GM23338 (cell line): ENCODE results near the gene TGFBI. TPM values are rescaled to one million over a fixed set of nuclear protein-coding genes. Genes with fewer than 3 reads are reported as not detected.

ENCODE experiments used
- ATAC-seq: fragments of 200-7000 bp; cut with Tn5 transposase; 3 replicates; pipeline ENCODE4 v1.9.1; 2020
- DNase-seq: peaks from one replicate; pipeline ENCODE4 v3.0.0-alpha.2; 2015; ENCODE audit warnings: low spot score
- H2AFZ ChIP-seq: fragments of 200-600 bp; sonication (generic); 2 replicates; pipeline ENCODE4 v1.8.0; 2016; ENCODE audit warnings: antibody characterized with exemption, mild to moderate bottlenecking, moderate library complexity
- H3F3A ChIP-seq: fragments of 200-600 bp; sonication (generic); replicated peaks from 2 replicates; pipeline ENCODE4 v1.8.0; 2017; ENCODE audit warnings: antibody characterized with exemption, mixed run types, low read depth
- H3K27ac ChIP-seq: fragments of 200-600 bp; sonication (generic); 2 replicates; pipeline ENCODE4 v1.6.1; 2016; ENCODE audit warnings: low read depth
- H3K27me3 ChIP-seq: fragments of 200-600 bp; sonication (generic); 2 replicates; pipeline ENCODE4 v1.8.0; 2016; ENCODE audit warnings: mild to moderate bottlenecking, mixed run types, moderate library complexity; ENCODE audit not compliant: insufficient read depth
- H3K36me3 ChIP-seq: fragments of 200-600 bp; sonication (generic); 2 replicates; pipeline ENCODE4 v1.8.0; 2016; ENCODE audit warnings: mild to moderate bottlenecking; ENCODE audit not compliant: insufficient read depth
- H3K4me1 ChIP-seq: fragments of 200-600 bp; sonication (generic); 2 replicates; pipeline ENCODE4 v1.8.0; 2016; ENCODE audit warnings: mild to moderate bottlenecking, moderate library complexity; ENCODE audit not compliant: insufficient read depth
- H3K4me2 ChIP-seq: fragments of 200-600 bp; sonication (generic); 2 replicates; pipeline ENCODE4 v1.7.1; 2017; ENCODE audit warnings: mixed run types
- H3K4me3 ChIP-seq: fragments of 200-600 bp; sonication (generic); 2 replicates; pipeline ENCODE4 v1.6.1; 2016; ENCODE audit warnings: mixed run types
- H3K79me2 ChIP-seq: fragments of 200-600 bp; sonication (generic); replicated peaks from 2 replicates; pipeline ENCODE4 v1.8.0; 2017; ENCODE audit warnings: mild to moderate bottlenecking; ENCODE audit not compliant: insufficient read depth
- H3K9me2 ChIP-seq: fragments of 200-600 bp; sonication (generic); 2 replicates; pipeline ENCODE4 v1.8.0; 2017; ENCODE audit not compliant: insufficient read depth
- H4K20me1 ChIP-seq: fragments of 200-600 bp; sonication (generic); replicated peaks from 2 replicates; pipeline ENCODE4 v1.8.0; 2017; ENCODE audit warnings: mild to moderate bottlenecking; ENCODE audit not compliant: insufficient read depth
- H3K27ac Mint-ChIP-seq: 2 replicates; pipeline ENCODE4 v1.8.0; 2020; ENCODE audit warnings: inconsistent platforms, mild to moderate bottlenecking, moderate library complexity, mixed read lengths
- H3K27me3 Mint-ChIP-seq: 3 replicates; pipeline ENCODE4 v1.8.0; 2022; ENCODE audit warnings: low read depth, mild to moderate bottlenecking, moderate library complexity, mixed read lengths, inconsistent platforms; ENCODE audit not compliant: insufficient read depth, poor library complexity
- H3K36me3 Mint-ChIP-seq: 3 replicates; pipeline ENCODE4 v1.8.0; 2021; ENCODE audit warnings: low read depth, mild to moderate bottlenecking, inconsistent platforms, moderate library complexity, mixed read lengths
- H3K4me1 Mint-ChIP-seq: 3 replicates; pipeline ENCODE4 v1.8.0; 2020; ENCODE audit warnings: mild to moderate bottlenecking, inconsistent platforms, mixed read lengths
- H3K4me3 Mint-ChIP-seq: 3 replicates; pipeline ENCODE4 v1.8.0; 2021; ENCODE audit warnings: moderate library complexity, mild to moderate bottlenecking, inconsistent platforms, mixed read lengths
- H3K9me3 Mint-ChIP-seq: 3 replicates; pipeline ENCODE4 v1.8.0; 2020; ENCODE audit warnings: moderate library complexity, mild to moderate bottlenecking, inconsistent platforms, mixed read lengths
- CREB1 ChIP-seq: fragments of 250-450 bp; sonication (Bioruptor Pico); IDR thresholded peaks from 2 replicates; pipeline ENCODE4 v1.5.0; 2020; ENCODE audit warnings: low read depth, mild to moderate bottlenecking, moderate library complexity
- EZH2 ChIP-seq: fragments of 200-600 bp; sonication (generic); IDR thresholded peaks from one replicate; pipeline ENCODE4 v1.8.0; 2017; ENCODE audit warnings: antibody characterized with exemption, mild to moderate bottlenecking, low read depth; ENCODE audit not compliant: unreplicated experiment
- EZH2phosphoT487 ChIP-seq: fragments of 200-600 bp; sonication (generic); IDR thresholded peaks from one replicate; pipeline ENCODE4 v1.8.1; 2018; ENCODE audit warnings: antibody characterized with exemption; ENCODE audit not compliant: unreplicated experiment
- JUNB ChIP-seq: IDR thresholded peaks from one replicate; pipeline ENCODE4 v1.6.1; 2016; ENCODE audit warnings: antibody characterized with exemption; ENCODE audit not compliant: unreplicated experiment
- NANOG ChIP-seq: IDR thresholded peaks from 2 replicates; pipeline ENCODE4 v1.6.1; 2016; ENCODE audit warnings: antibody characterized with exemption, borderline replicate concordance
- POLR2AphosphoS5 ChIP-seq: IDR thresholded peaks from 2 replicates; pipeline ENCODE4 v1.6.1; 2016; ENCODE audit warnings: antibody characterized with exemption, low read depth
- STAT1 ChIP-seq: IDR thresholded peaks from one replicate; pipeline ENCODE4 v1.6.1; 2016; ENCODE audit warnings: antibody characterized with exemption; ENCODE audit not compliant: unreplicated experiment
- ZNF114 ChIP-seq: fragments of 250-450 bp; sonication (Bioruptor Pico); IDR thresholded peaks from 2 replicates; pipeline ENCODE4 v1.5.0; 2020; ENCODE audit warnings: mild to moderate bottlenecking, moderate library complexity
- ZNF331 ChIP-seq: fragments of 250-450 bp; sonication (Bioruptor Pico); IDR thresholded peaks from 2 replicates; pipeline ENCODE4 v1.5.0; 2020; ENCODE audit warnings: low read depth, mild to moderate bottlenecking, moderate library complexity
- polyA plus RNA-seq: library from polyadenylated mRNA; unstranded; fragments of >200 nt; fragmentation: Nextera tagmentation; extraction: Ambion mirVana; gene quantifications from 2 replicates; pipeline ENCODE4 v1.2.1, GENCODE V29; 2016
- total RNA-seq: library from RNA; depleted of rRNA; stranded (reverse); fragments of >200 nt; shearing (Covaris generic); gene quantifications from 2 replicates; pipeline ENCODE4 v1.2.3, GENCODE V29; 2014
- TF ChIP-seq, protein P1 (sequence below): IDR thresholded peaks from one replicate; pipeline ENCODE4 v1.6.1; 2018; ENCODE audit warnings: antibody characterized with exemption; ENCODE audit not compliant: unreplicated experiment
- TF ChIP-seq, protein P2 (sequence below): fragments of 250-450 bp; sonication (Bioruptor Pico); IDR thresholded peaks from 2 replicates; pipeline ENCODE4 v1.5.0; 2020; ENCODE audit warnings: mild to moderate bottlenecking, moderate library complexity
- TF ChIP-seq, protein P3 (sequence below), 2 experiments: fragments of 200-600 bp in 1 of 2; sonication (generic) in 1 of 2; conservative IDR thresholded peaks; 2 replicates each; pipeline versions ENCODE4 v1.5.1 to v1.6.1; 2016 to 2017; ENCODE audit warnings: antibody characterized with exemption in 2 of 2, low read depth in 2 of 2, mild to moderate bottlenecking in 2 of 2, moderate library complexity in 1 of 2
- TF ChIP-seq, protein P4 (sequence below): IDR thresholded peaks from 2 replicates; pipeline ENCODE4 v1.6.1; 2016; ENCODE audit warnings: antibody characterized with exemption

Gene TGFBI
- total and polyA plus RNA-seq, 2 experiments from 2014 or later = 8.9 to 9.4 TPM

DNA sequence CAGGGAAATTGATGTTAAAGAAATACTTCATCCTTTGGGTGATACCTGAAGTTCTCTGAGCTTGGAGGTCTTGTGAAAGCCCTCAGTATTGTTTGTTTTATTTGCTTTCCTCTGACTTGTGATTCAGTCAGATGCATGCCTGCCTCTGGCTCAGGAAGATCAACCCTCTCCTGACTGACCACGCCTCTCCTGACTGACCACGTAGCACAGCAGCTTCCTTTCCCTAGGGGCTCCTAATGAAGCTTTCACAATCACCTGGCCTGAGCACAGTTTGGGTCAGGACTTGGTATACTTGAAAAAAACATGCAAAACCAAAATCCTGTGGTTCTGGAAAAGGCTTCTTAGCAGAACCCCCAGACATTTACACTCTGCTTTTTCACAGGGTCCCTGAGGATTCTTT is 3.8 kb downstream of the TGFBI start (continued):
- no peak for TF ChIP-seq CREB1
- TF ChIP-seq NANOG = no peak
- no peak for TF ChIP-seq EZH2
- TF ChIP-seq, protein P1, sequence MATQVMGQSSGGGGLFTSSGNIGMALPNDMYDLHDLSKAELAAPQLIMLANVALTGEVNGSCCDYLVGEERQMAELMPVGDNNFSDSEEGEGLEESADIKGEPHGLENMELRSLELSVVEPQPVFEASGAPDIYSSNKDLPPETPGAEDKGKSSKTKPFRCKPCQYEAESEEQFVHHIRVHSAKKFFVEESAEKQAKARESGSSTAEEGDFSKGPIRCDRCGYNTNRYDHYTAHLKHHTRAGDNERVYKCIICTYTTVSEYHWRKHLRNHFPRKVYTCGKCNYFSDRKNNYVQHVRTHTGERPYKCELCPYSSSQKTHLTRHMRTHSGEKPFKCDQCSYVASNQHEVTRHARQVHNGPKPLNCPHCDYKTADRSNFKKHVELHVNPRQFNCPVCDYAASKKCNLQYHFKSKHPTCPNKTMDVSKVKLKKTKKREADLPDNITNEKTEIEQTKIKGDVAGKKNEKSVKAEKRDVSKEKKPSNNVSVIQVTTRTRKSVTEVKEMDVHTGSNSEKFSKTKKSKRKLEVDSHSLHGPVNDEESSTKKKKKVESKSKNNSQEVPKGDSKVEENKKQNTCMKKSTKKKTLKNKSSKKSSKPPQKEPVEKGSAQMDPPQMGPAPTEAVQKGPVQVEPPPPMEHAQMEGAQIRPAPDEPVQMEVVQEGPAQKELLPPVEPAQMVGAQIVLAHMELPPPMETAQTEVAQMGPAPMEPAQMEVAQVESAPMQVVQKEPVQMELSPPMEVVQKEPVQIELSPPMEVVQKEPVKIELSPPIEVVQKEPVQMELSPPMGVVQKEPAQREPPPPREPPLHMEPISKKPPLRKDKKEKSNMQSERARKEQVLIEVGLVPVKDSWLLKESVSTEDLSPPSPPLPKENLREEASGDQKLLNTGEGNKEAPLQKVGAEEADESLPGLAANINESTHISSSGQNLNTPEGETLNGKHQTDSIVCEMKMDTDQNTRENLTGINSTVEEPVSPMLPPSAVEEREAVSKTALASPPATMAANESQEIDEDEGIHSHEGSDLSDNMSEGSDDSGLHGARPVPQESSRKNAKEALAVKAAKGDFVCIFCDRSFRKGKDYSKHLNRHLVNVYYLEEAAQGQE = no peak
- TF ChIP-seq POLR2AphosphoS5 = no peak
- TF ChIP-seq EZH2phosphoT487 = no peak
- TF ChIP-seq ZNF114 (CRISPR knock-in tag) = no peak

DNA sequence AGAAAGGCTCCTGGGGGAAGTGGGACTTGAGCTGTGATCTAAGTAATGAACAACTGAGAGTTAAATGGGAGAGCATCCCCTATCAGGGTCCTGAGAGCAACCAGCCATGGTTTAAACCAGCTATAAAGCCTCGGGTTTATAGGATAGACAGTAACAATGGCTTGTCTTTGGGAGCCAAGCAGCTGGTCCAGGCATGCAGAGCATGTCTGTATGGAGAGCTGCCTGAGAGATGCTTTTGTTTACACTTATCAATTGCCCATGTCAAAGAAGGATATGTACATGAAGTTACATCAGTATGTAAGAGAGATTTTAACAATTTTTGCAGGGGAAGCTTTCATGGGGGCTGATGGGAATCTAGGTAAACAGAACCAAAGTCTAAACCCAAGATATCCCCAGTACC is 4.4 kb downstream of the TGFBI start:
- Histone ChIP-seq H2AFZ (no peak overlapping the region), H3K9me2 (no peaks in the 10 kb centered on the region), H3K4me1 (peaks cover 2% of the 10 kb centered on the region; the same call in 1 of the 2 replicates), H3K27ac (no peak overlapping the region), H3K79me2 (no peaks in the 10 kb centered on the region), H3K4me2 (no peak overlapping the region), H3K36me3 (no peaks in the 10 kb centered on the region; the same call in 1 of the 2 replicates), H3K27me3 (peaks cover 30% of the 10 kb centered on the region), H3F3A (no peaks in the 10 kb centered on the region), H4K20me1 (no peaks in the 10 kb centered on the region; the same call in 1 of the 2 replicates), H3K4me3 (no peak overlapping the region)
- H3K4me1 Mint-ChIP-seq = peaks cover 18% of the 10 kb centered on the region
- peaks cover 6% of the 10 kb centered on the region; the same call in 2 of the 3 replicates for H3K36me3 Mint-ChIP-seq
- H3K4me3 Mint-ChIP-seq = no peak overlapping the region
- ATAC-seq (no peak), DNase-seq (no peak)
- peaks cover 3% of the 10 kb centered on the region; the same call in 2 of the 3 replicates for H3K9me3 Mint-ChIP-seq
- H3K27me3 Mint-ChIP-seq = peaks cover 26% of the 10 kb centered on the region
- no peak overlapping the region for H3K27ac Mint-ChIP-seq
- TF ChIP-seq NANOG (no peak), EZH2 (no peak), STAT1 (no peak), ZNF114 (CRISPR knock-in tag) (no peak), JUNB (no peak), EZH2phosphoT487 (no peak), CREB1 (no peak), POLR2AphosphoS5 (no peak), ZNF331 (CRISPR knock-in tag) (no peak)
- TF ChIP-seq, protein P2, sequence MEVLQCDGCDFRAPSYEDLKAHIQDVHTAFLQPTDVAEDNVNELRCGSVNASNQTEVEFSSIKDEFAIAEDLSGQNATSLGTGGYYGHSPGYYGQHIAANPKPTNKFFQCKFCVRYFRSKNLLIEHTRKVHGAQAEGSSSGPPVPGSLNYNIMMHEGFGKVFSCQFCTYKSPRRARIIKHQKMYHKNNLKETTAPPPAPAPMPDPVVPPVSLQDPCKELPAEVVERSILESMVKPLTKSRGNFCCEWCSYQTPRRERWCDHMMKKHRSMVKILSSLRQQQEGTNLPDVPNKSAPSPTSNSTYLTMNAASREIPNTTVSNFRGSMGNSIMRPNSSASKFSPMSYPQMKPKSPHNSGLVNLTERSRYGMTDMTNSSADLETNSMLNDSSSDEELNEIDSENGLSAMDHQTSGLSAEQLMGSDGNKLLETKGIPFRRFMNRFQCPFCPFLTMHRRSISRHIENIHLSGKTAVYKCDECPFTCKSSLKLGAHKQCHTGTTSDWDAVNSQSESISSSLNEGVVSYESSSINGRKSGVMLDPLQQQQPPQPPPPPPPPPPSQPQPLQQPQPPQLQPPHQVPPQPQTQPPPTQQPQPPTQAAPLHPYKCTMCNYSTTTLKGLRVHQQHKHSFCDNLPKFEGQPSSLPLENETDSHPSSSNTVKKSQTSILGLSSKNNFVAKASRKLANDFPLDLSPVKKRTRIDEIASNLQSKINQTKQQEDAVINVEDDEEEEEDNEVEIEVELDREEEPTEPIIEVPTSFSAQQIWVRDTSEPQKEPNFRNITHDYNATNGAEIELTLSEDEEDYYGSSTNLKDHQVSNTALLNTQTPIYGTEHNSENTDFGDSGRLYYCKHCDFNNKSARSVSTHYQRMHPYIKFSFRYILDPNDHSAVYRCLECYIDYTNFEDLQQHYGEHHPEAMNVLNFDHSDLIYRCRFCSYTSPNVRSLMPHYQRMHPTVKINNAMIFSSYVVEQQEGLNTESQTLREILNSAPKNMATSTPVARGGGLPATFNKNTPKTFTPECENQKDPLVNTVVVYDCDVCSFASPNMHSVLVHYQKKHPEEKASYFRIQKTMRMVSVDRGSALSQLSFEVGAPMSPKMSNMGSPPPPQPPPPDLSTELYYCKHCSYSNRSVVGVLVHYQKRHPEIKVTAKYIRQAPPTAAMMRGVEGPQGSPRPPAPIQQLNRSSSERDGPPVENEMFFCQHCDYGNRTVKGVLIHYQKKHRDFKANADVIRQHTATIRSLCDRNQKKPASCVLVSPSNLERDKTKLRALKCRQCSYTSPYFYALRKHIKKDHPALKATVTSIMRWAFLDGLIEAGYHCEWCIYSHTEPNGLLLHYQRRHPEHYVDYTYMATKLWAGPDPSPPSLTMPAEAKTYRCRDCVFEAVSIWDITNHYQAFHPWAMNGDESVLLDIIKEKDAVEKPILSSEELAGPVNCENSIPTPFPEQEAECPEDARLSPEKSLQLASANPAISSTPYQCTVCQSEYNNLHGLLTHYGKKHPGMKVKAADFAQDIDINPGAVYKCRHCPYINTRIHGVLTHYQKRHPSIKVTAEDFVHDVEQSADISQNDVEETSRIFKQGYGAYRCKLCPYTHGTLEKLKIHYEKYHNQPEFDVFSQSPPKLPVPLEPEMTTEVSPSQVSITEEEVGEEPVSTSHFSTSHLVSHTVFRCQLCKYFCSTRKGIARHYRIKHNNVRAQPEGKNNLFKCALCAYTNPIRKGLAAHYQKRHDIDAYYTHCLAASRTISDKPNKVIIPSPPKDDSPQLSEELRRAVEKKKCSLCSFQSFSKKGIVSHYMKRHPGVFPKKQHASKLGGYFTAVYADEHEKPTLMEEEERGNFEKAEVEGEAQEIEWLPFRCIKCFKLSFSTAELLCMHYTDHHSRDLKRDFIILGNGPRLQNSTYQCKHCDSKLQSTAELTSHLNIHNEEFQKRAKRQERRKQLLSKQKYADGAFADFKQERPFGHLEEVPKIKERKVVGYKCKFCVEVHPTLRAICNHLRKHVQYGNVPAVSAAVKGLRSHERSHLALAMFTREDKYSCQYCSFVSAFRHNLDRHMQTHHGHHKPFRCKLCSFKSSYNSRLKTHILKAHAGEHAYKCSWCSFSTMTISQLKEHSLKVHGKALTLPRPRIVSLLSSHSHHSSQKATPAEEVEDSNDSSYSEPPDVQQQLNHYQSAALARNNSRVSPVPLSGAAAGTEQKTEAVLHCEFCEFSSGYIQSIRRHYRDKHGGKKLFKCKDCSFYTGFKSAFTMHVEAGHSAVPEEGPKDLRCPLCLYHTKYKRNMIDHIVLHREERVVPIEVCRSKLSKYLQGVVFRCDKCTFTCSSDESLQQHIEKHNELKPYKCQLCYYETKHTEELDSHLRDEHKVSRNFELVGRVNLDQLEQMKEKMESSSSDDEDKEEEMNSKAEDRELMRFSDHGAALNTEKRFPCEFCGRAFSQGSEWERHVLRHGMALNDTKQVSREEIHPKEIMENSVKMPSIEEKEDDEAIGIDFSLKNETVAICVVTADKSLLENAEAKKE (CRISPR knock-in tag) = no peak
- TF ChIP-seq, protein P3, sequence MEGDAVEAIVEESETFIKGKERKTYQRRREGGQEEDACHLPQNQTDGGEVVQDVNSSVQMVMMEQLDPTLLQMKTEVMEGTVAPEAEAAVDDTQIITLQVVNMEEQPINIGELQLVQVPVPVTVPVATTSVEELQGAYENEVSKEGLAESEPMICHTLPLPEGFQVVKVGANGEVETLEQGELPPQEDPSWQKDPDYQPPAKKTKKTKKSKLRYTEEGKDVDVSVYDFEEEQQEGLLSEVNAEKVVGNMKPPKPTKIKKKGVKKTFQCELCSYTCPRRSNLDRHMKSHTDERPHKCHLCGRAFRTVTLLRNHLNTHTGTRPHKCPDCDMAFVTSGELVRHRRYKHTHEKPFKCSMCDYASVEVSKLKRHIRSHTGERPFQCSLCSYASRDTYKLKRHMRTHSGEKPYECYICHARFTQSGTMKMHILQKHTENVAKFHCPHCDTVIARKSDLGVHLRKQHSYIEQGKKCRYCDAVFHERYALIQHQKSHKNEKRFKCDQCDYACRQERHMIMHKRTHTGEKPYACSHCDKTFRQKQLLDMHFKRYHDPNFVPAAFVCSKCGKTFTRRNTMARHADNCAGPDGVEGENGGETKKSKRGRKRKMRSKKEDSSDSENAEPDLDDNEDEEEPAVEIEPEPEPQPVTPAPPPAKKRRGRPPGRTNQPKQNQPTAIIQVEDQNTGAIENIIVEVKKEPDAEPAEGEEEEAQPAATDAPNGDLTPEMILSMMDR (conservative IDR thresholded peaks at IDR 0.05; ENCODE audit: low read depth in 2 of 2) = no peak
- TF ChIP-seq, protein P4, sequence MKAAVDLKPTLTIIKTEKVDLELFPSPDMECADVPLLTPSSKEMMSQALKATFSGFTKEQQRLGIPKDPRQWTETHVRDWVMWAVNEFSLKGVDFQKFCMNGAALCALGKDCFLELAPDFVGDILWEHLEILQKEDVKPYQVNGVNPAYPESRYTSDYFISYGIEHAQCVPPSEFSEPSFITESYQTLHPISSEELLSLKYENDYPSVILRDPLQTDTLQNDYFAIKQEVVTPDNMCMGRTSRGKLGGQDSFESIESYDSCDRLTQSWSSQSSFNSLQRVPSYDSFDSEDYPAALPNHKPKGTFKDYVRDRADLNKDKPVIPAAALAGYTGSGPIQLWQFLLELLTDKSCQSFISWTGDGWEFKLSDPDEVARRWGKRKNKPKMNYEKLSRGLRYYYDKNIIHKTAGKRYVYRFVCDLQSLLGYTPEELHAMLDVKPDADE = no peak
